ENCODE data around the gene ASTN2.

Gene ASTN2

DNA sequence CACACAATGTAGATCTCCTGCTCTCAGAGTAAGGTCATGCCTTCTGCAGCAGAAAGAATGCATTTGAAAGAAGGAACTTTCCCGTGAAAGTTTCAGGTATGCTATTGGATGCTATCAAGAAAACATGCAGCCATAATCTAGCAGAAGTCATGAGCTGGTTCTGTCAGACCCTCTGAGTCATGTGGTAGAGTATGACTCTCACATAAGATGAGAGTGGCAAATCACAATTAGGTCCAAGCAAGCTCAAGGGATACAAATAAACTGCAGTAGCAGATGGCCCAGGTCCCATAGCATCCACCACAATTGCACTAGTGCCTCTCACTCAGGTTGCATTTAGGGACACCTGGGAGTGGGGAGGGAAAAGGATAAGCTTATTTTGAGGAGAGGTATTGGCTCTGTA, 292.8 kb downstream of the ASTN2 start:
- TF ChIP-seq MYC (IDR thresholded peaks at IDR 0.05; ENCODE audit: low read depth, low read length) = no peak
- TF ChIP-seq, protein P1, sequence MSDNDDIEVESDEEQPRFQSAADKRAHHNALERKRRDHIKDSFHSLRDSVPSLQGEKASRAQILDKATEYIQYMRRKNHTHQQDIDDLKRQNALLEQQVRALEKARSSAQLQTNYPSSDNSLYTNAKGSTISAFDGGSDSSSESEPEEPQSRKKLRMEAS (IDR thresholded peaks at IDR 0.05; ENCODE audit: low read depth, low read length) = no peak
- TF ChIP-seq POLR2A (IDR thresholded peaks at IDR 0.05; ENCODE audit: extremely low read depth, insufficient read length) = no peak
- TF ChIP-seq, protein P2, sequence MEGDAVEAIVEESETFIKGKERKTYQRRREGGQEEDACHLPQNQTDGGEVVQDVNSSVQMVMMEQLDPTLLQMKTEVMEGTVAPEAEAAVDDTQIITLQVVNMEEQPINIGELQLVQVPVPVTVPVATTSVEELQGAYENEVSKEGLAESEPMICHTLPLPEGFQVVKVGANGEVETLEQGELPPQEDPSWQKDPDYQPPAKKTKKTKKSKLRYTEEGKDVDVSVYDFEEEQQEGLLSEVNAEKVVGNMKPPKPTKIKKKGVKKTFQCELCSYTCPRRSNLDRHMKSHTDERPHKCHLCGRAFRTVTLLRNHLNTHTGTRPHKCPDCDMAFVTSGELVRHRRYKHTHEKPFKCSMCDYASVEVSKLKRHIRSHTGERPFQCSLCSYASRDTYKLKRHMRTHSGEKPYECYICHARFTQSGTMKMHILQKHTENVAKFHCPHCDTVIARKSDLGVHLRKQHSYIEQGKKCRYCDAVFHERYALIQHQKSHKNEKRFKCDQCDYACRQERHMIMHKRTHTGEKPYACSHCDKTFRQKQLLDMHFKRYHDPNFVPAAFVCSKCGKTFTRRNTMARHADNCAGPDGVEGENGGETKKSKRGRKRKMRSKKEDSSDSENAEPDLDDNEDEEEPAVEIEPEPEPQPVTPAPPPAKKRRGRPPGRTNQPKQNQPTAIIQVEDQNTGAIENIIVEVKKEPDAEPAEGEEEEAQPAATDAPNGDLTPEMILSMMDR (IDR thresholded peaks at IDR 0.05; ENCODE audit: low read depth, low read length) = no peak
- DNase-seq (ENCODE audit: low read depth) = no peak

DNA sequence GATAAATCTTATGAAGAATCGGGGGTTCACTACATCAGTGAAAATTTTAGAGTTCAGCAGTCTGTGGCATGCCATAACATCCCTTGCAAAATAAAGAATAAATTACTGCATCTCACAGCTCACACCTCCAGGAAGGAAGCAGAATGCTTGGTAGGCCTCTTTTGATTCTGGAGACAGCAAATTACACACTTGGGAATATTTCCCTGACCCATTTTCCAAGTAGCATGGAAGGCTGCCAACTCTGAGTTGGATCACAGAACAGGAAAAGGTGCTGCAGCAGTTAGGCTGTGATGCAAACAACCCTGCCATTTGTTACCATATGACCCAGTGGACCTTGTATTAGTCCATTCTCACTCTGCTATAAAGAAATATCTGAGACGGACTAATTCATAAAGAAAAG, 293.5 kb downstream of the ASTN2 start:
- no peak for DNase-seq (ENCODE audit: low read depth)
- H3K4me3 ChIP-seq (ENCODE audit: low read depth, low read length) = no peak overlapping the region
- TF ChIP-seq, protein P1 (IDR thresholded peaks at IDR 0.05; ENCODE audit: low read depth, low read length) = no peak
- TF ChIP-seq, protein P2 (IDR thresholded peaks at IDR 0.05; ENCODE audit: low read depth, low read length) = no peak
- no peak for TF ChIP-seq MYC (IDR thresholded peaks at IDR 0.05; ENCODE audit: low read depth, low read length)
- no peak for TF ChIP-seq POLR2A (IDR thresholded peaks at IDR 0.05; ENCODE audit: extremely low read depth, insufficient read length)

More for the DNA sequence above, 292.8 kb downstream of the ASTN2 start:
- no peak overlapping the region for H3K4me3 ChIP-seq (ENCODE audit: low read depth, low read length)

DNA sequence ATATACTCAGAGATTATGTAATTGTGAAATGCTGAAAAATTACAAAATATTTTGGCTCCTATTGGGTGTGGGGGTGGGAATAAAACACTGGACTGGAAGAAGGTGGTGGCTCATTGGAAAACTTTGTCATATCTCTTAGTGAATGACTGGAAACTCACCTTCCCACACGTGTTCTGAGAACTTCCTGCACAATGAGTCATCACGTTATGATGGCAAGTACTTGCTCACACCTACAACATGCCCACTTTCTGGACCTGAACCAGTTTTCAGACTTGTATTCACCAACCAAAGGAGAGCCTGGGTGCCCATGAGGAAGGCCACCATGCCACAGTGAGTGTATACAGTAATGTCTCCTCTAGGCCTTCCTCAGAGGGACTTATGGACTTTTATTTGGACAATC, 294.8 kb downstream of the ASTN2 start:
- H3K4me3 ChIP-seq (ENCODE audit: low read depth, low read length) = no peak overlapping the region
- no peak for DNase-seq (ENCODE audit: low read depth)
- TF ChIP-seq POLR2A (IDR thresholded peaks at IDR 0.05; ENCODE audit: extremely low read depth, insufficient read length) = no peak
- no peak for TF ChIP-seq MYC (IDR thresholded peaks at IDR 0.05; ENCODE audit: low read depth, low read length)
- TF ChIP-seq, protein P1 (IDR thresholded peaks at IDR 0.05; ENCODE audit: low read depth, low read length) = no peak
- TF ChIP-seq, protein P2 (IDR thresholded peaks at IDR 0.05; ENCODE audit: low read depth, low read length) = no peak

DNA sequence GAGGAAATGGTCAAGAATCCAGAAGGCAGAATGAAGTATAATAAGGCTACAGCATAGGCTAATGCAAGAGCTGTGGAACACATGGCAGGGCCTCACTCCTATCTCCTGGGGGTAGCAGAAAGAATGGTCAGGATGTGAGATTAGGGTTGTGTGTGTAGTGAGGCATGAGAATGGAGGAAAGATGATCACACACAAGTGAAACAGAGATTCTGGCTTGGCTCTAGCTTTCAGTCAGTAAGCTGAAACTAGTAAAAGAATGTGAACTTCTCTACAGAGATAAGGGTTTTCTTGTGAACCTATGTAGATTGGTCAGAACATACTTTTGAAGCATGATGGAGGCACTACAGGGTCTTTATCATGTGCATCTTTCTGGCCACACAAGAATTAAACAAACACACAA, 298.8 kb downstream of the ASTN2 start:
- no peak overlapping the region for H3K4me3 ChIP-seq (ENCODE audit: low read depth, low read length)
- no peak for DNase-seq (ENCODE audit: low read depth)
- TF ChIP-seq, protein P1 (IDR thresholded peaks at IDR 0.05; ENCODE audit: low read depth, low read length) = no peak
- TF ChIP-seq, protein P2 (IDR thresholded peaks at IDR 0.05; ENCODE audit: low read depth, low read length) = no peak
- TF ChIP-seq MYC (IDR thresholded peaks at IDR 0.05; ENCODE audit: low read depth, low read length) (no peak), POLR2A (IDR thresholded peaks at IDR 0.05; ENCODE audit: extremely low read depth, insufficient read length) (no peak)

DNA sequence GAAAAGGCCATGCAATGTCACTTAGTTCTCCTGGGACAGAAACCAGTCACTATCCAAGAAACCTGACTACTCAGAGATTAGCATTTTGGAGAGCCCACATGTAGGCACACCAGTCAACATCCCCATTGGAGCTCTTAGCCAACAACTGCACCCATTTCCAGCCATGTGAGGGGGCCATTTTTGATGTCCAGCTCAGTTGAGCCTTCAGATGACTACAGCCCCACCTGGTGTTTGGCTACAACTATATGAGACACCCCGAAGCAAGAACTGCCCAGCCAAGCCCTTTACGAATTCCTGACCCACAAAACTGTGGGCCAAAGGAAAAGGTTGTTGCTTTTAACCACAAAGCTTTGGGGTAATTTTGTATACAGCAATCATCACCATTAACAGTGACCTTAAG, 300.1 kb downstream of the ASTN2 start:
- TF ChIP-seq MYC (IDR thresholded peaks at IDR 0.05; ENCODE audit: low read depth, low read length) = no peak
- TF ChIP-seq, protein P1 (IDR thresholded peaks at IDR 0.05; ENCODE audit: low read depth, low read length) = no peak
- TF ChIP-seq POLR2A (IDR thresholded peaks at IDR 0.05; ENCODE audit: extremely low read depth, insufficient read length) = no peak
- TF ChIP-seq, protein P2 (IDR thresholded peaks at IDR 0.05; ENCODE audit: low read depth, low read length) = no peak
- DNase-seq (ENCODE audit: low read depth) = peak; percentile 2
- no peak overlapping the region for H3K4me3 ChIP-seq (ENCODE audit: low read depth, low read length)
